ENCODE measurements around the gene GPER1.

Gene GPER1

DNA sequence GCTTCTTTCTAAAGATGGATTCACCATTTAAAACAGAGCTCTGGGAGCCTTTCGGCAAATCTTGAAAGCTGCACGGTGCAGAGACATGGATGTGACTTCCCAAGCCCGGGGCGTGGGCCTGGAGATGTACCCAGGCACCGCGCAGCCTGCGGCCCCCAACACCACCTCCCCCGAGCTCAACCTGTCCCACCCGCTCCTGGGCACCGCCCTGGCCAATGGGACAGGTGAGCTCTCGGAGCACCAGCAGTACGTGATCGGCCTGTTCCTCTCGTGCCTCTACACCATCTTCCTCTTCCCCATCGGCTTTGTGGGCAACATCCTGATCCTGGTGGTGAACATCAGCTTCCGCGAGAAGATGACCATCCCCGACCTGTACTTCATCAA, 3.7 kb downstream of the GPER1 start:
- no peaks in the 10 kb centered on the region for H3K27me3 ChIP-seq (ENCODE audit: insufficient read depth, insufficient read length)
- no peak for TF ChIP-seq SUZ12 (IDR thresholded peaks at IDR 0.05; ENCODE audit: extremely low read depth, insufficient read depth, insufficient read length)
- TF ChIP-seq YY1 (IDR thresholded peaks at IDR 0.05; ENCODE audit: insufficient read depth, insufficient read length), result no peak
- TF ChIP-seq ZNF274 (IDR thresholded peaks at IDR 0.05; ENCODE audit: low read depth, low read length), result no peak

DNA sequence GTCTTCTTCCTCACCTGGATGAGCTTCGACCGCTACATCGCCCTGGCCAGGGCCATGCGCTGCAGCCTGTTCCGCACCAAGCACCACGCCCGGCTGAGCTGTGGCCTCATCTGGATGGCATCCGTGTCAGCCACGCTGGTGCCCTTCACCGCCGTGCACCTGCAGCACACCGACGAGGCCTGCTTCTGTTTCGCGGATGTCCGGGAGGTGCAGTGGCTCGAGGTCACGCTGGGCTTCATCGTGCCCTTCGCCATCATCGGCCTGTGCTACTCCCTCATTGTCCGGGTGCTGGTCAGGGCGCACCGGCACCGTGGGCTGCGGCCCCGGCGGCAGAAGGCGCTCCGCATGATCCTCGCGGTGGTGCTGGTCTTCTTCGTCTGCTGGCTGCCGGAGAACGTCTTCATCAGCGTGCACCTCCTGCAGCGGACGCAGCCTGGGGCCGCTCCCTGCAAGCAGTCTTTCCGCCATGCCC, 4.3 kb downstream of the GPER1 start:
- Histone ChIP-seq H3K4me1 (ENCODE audit: insufficient read depth, insufficient read length) (peaks cover 20% of the 10 kb centered on the region), H3K4me3 (ENCODE audit: insufficient read length, low read depth) (no peak overlapping the region), H3K27me3 (ENCODE audit: insufficient read depth, insufficient read length) (no peaks in the 10 kb centered on the region), H3K9ac (ENCODE audit: insufficient read length, low read depth) (no peak overlapping the region), H3K9me3 (ENCODE audit: insufficient read depth, low read length) (no peaks in the 10 kb centered on the region), H3K36me3 (ENCODE audit: insufficient read depth, insufficient read length, low read length) (peaks cover 60% of the 10 kb centered on the region)
- no peak for DNase-seq (ENCODE audit: low read depth, low spot score)
- TF ChIP-seq SUZ12 (IDR thresholded peaks at IDR 0.05; ENCODE audit: extremely low read depth, insufficient read depth, insufficient read length) (no peak), YY1 (IDR thresholded peaks at IDR 0.05; ENCODE audit: insufficient read depth, insufficient read length) (no peak), ZNF274 (IDR thresholded peaks at IDR 0.05; ENCODE audit: low read depth, low read length) (no peak)

More for the DNA sequence above, 3.7 kb downstream of the GPER1 start:
- Histone ChIP-seq H3K4me1 (ENCODE audit: insufficient read depth, insufficient read length) (peaks cover 15% of the 10 kb centered on the region), H3K9me3 (ENCODE audit: insufficient read depth, low read length) (no peaks in the 10 kb centered on the region), H3K36me3 (ENCODE audit: insufficient read depth, insufficient read length, low read length) (peaks cover 55% of the 10 kb centered on the region), H3K4me3 (ENCODE audit: insufficient read length, low read depth) (no peak overlapping the region), H3K9ac (ENCODE audit: insufficient read length, low read depth) (no peak overlapping the region)
- no peak for DNase-seq (ENCODE audit: low read depth, low spot score)

DNA sequence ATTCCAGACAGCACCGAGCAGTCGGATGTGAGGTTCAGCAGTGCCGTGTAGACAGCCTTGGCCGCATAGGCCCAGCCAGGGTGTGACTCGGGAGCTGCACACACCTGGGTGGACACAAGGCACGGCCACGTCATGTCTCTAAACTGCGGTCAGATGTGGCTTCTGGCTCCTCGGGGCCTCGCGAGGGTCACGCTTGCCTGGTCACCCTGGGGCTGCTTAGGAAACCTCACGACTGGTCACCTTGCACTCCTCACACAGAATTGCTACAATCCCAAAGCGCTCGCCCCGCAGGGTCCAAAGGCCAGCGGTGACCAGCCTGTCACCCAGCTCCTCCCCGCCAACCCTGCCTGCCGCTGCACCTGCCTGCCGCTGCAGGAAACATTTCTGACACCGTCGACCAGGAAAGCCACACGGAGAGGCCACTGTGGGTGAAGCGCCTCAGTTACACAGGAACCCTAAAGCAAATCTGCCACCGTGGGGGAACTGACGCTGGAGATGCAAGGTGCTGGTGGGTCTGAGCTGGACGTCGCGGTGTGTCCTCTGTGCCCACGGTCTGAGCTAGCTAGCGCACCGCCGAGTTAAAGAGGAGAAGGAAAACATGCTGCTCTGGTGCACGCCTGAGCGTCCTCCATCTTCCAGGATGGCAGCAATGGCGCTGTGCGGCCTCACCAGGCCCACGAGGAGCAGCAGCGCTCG, 5.0 kb downstream of the GPER1 start:
- Histone ChIP-seq H3K4me1 (ENCODE audit: insufficient read depth, insufficient read length) (peaks cover 18% of the 10 kb centered on the region), H3K4me3 (ENCODE audit: insufficient read length, low read depth) (no peak overlapping the region), H3K27me3 (ENCODE audit: insufficient read depth, insufficient read length) (no peaks in the 10 kb centered on the region), H3K9ac (ENCODE audit: insufficient read length, low read depth) (no peak overlapping the region), H3K9me3 (ENCODE audit: insufficient read depth, low read length) (no peaks in the 10 kb centered on the region), H3K36me3 (ENCODE audit: insufficient read depth, insufficient read length, low read length) (peaks cover 66% of the 10 kb centered on the region)
- DNase-seq (ENCODE audit: low read depth, low spot score), result no peak
- no peak for TF ChIP-seq YY1 (IDR thresholded peaks at IDR 0.05; ENCODE audit: insufficient read depth, insufficient read length)
- no peak for TF ChIP-seq SUZ12 (IDR thresholded peaks at IDR 0.05; ENCODE audit: extremely low read depth, insufficient read depth, insufficient read length)
- no peak for TF ChIP-seq ZNF274 (IDR thresholded peaks at IDR 0.05; ENCODE audit: low read depth, low read length)

DNA sequence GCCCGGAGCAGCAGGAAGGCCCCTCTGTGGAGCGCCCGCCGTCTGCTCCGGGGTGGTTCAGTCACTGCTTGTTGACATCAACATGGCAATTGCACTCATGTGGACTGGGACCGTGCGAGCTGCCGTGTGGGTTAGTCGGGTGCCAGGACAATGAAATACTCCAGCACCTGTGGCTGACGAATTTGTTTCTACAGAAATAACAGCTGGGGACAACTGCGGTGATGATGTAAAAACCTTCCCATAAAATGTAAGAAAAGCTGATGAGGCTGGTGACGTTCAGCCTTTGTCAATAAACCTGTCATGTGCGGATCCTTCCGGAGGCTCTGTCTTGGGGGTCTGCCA, 5.6 kb downstream of the GPER1 start:
- DNase-seq (ENCODE audit: low read depth, low spot score), result no peak
- Histone ChIP-seq H3K4me3 (ENCODE audit: insufficient read length, low read depth) (no peak overlapping the region), H3K36me3 (ENCODE audit: insufficient read depth, insufficient read length, low read length) (peaks cover 71% of the 10 kb centered on the region), H3K9ac (ENCODE audit: insufficient read length, low read depth) (no peak overlapping the region), H3K9me3 (ENCODE audit: insufficient read depth, low read length) (no peaks in the 10 kb centered on the region), H3K4me1 (ENCODE audit: insufficient read depth, insufficient read length) (peaks cover 13% of the 10 kb centered on the region), H3K27me3 (ENCODE audit: insufficient read depth, insufficient read length) (no peaks in the 10 kb centered on the region)
- TF ChIP-seq YY1 (IDR thresholded peaks at IDR 0.05; ENCODE audit: insufficient read depth, insufficient read length), result no peak

DNA sequence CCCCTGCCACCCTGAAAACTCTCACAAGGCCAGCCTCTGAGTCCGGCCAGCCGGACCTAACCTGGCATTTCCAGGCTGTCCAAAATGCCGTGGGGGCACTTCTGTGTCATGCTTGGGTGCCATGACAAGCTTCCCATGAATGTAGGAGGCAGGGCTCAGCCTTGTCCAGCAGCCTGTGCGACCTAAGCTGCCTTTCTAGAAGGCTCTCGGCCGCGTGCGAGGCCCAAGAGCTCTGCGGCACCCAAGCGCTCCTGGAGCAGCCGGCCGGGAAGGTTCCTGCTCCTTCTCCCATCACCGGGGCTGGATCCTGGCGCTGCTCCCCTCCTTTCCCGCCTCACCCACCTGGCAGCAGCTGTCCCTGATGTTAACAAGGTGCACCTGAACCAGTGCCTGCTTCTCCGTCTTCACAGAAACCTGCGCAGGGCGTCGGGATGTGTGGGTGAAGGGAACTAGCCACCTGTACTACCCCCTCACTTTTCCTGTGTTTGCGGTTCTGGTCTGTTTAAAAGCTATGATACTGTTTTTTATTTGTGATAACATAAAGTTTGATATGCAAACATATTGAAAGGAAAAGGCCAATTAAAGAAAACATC, 6.1 kb downstream of the GPER1 start:
- Histone ChIP-seq H3K9ac (ENCODE audit: insufficient read length, low read depth) (no peak overlapping the region), H3K27me3 (ENCODE audit: insufficient read depth, insufficient read length) (no peaks in the 10 kb centered on the region), H3K36me3 (ENCODE audit: insufficient read depth, insufficient read length, low read length) (peaks cover 77% of the 10 kb centered on the region), H3K4me1 (ENCODE audit: insufficient read depth, insufficient read length) (peaks cover 9% of the 10 kb centered on the region), H3K9me3 (ENCODE audit: insufficient read depth, low read length) (no peaks in the 10 kb centered on the region), H3K4me3 (ENCODE audit: insufficient read length, low read depth) (no peak overlapping the region)
- TF ChIP-seq YY1 (IDR thresholded peaks at IDR 0.05; ENCODE audit: insufficient read depth, insufficient read length) (no peak), SUZ12 (IDR thresholded peaks at IDR 0.05; ENCODE audit: extremely low read depth, insufficient read depth, insufficient read length) (no peak), ZNF274 (IDR thresholded peaks at IDR 0.05; ENCODE audit: low read depth, low read length) (no peak)
- no peak for DNase-seq (ENCODE audit: low read depth, low spot score)

DNA sequence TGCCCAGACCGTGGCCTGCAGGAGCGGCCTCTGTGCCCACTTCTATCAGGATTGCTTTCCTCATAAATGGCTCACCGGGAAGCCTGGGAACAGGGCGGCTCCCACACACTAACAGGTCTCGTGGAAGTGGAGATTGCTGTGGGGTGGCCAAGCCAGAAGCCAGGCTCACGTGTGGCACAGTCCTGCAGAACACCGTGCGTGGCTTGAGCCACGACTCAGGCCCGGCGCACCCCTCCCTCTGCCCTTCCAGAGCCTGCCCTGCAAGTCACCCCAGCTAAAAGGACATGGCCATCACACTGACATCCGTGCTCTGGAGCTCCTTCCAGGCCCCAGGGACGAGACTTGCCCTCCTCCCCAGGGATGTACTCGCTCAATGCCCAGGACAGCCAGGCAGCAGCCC, 7.0 kb downstream of the GPER1 start:
- no peak for TF ChIP-seq YY1 (IDR thresholded peaks at IDR 0.05; ENCODE audit: insufficient read depth, insufficient read length)
- TF ChIP-seq ZNF274 (IDR thresholded peaks at IDR 0.05; ENCODE audit: low read depth, low read length), result no peak
- TF ChIP-seq SUZ12 (IDR thresholded peaks at IDR 0.05; ENCODE audit: extremely low read depth, insufficient read depth, insufficient read length), result no peak
- H3K4me3 ChIP-seq (ENCODE audit: insufficient read length, low read depth), result no peak overlapping the region
- no peaks in the 10 kb centered on the region for H3K27me3 ChIP-seq (ENCODE audit: insufficient read depth, insufficient read length)
- peaks cover 9% of the 10 kb centered on the region for H3K4me1 ChIP-seq (ENCODE audit: insufficient read depth, insufficient read length)
- DNase-seq (ENCODE audit: low read depth, low spot score), result no peak
- H3K36me3 ChIP-seq (ENCODE audit: insufficient read depth, insufficient read length, low read length), result peaks cover 83% of the 10 kb centered on the region
- no peaks in the 10 kb centered on the region for H3K9me3 ChIP-seq (ENCODE audit: insufficient read depth, low read length)
- H3K9ac ChIP-seq (ENCODE audit: insufficient read length, low read depth), result no peak overlapping the region

DNA sequence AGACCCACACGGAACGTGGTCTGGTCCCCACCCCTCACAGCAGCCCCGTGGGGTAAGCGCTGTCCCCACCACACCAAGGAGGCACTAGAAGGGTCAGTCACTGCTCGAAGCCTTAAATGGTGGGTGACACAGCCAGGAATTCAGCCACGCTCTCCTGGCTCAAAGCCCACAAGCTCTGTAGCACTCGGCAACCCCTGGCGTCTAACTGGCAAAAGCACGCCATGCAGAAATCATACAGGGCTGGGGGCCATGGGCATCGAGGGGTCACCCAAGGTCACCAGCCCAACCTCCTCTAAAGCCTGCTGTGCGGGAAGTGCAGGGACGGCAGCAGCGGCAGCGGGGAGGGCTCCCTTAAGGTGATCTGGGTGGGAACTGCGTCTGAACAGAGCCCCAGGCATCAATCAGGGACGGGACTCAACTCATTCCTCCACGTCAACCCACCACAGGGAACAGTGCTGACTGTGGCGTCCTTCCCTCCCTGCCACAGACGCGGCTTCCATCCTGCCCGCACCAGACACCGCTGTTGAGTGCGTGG, 7.8 kb downstream of the GPER1 start:
- Histone ChIP-seq H3K9ac (ENCODE audit: insufficient read length, low read depth) (no peak overlapping the region), H3K27me3 (ENCODE audit: insufficient read depth, insufficient read length) (no peaks in the 10 kb centered on the region), H3K9me3 (ENCODE audit: insufficient read depth, low read length) (no peaks in the 10 kb centered on the region), H3K36me3 (ENCODE audit: insufficient read depth, insufficient read length, low read length) (peaks cover 82% of the 10 kb centered on the region), H3K4me3 (ENCODE audit: insufficient read length, low read depth) (no peak overlapping the region), H3K4me1 (ENCODE audit: insufficient read depth, insufficient read length) (peaks cover 9% of the 10 kb centered on the region)
- DNase-seq (ENCODE audit: low read depth, low spot score), result no peak
- TF ChIP-seq ZNF274 (IDR thresholded peaks at IDR 0.05; ENCODE audit: low read depth, low read length), result no peak
- no peak for TF ChIP-seq YY1 (IDR thresholded peaks at IDR 0.05; ENCODE audit: insufficient read depth, insufficient read length)
- TF ChIP-seq SUZ12 (IDR thresholded peaks at IDR 0.05; ENCODE audit: extremely low read depth, insufficient read depth, insufficient read length), result no peak

All from NT2/D1 (cell line).